ENCODE data around the gene DEDD2.
"Not testable (repeated sequence)": the region's sequence is repeated elsewhere in the genome, so short reads cannot be mapped to it uniquely, and the experiment has no call there.

DEDD2 gene

GRCh38 chr19:42217520-42218437 is at the start of gene DEDD2:
Gene DEDD2 (minus strand): TSS chr19:42217677. CDS start chr19:42217007, 670 bp downstream.
- peak; percentile 98 for DNase-seq (ENCODE audit: low read depth)
- H3K4me3 ChIP-seq (ENCODE audit: low read length) = peak within 1 kb of the TSS; percentile 93
- no peak for TF ChIP-seq CTCF (IDR thresholded peaks at IDR 0.05; ENCODE audit: insufficient read depth, low read depth, low read length, missing control alignments)

GRCh38 chr19:42266928-42267603 is 49.6 kb upstream of the DEDD2 start:
- not testable (repeated sequence) for DNase-seq (ENCODE audit: low read depth); H3K4me3 ChIP-seq (ENCODE audit: low read length)

- not testable (repeated sequence) for H3K4me3 ChIP-seq (ENCODE audit: low read length); DNase-seq (ENCODE audit: low read depth)
These were observed 48.6 kb upstream of the DEDD2 start for GRCh38 chr19:42266105-42266504.

- no peak overlapping the region for H3K4me3 ChIP-seq (ENCODE audit: low read length)
- TF ChIP-seq CTCF (IDR thresholded peaks at IDR 0.05; ENCODE audit: insufficient read depth, low read depth, low read length, missing control alignments) = no peak
- DNase-seq (ENCODE audit: low read depth) = no peak
These were observed 44.3 kb upstream of the DEDD2 start for GRCh38 chr19:42261763-42262162.

- not testable (repeated sequence) for DNase-seq (ENCODE audit: low read depth); H3K4me3 ChIP-seq (ENCODE audit: low read length)
These were observed 40.4 kb upstream of the DEDD2 start for GRCh38 chr19:42257842-42258241.

- no peak for TF ChIP-seq CTCF (IDR thresholded peaks at IDR 0.05; ENCODE audit: insufficient read depth, low read depth, low read length, missing control alignments)
- H3K4me3 ChIP-seq (ENCODE audit: low read length) = peak overlapping the region; percentile 56
- DNase-seq (ENCODE audit: low read depth) = peak; percentile 60
These were observed 38.6 kb upstream of the DEDD2 start for GRCh38 chr19:42255766-42256745.

GRCh38 chr19:42254850-42255765 is 37.6 kb upstream of the DEDD2 start, which contains the start of gene ERF:
Gene ERF (minus strand): TSS chr19:42255128. CDS start chr19:42254999, 129 bp downstream.
- peak within 1 kb of the TSS; percentile 94 for H3K4me3 ChIP-seq (ENCODE audit: low read length)
- TF ChIP-seq CTCF (IDR thresholded peaks at IDR 0.05; ENCODE audit: insufficient read depth, low read depth, low read length, missing control alignments) = no peak
- DNase-seq (ENCODE audit: low read depth) = peak; percentile 95
